ENCODE results near the gene RASA2.
"Not testable (repeated sequence)": the region's sequence is repeated elsewhere in the genome, so short reads cannot be mapped to it uniquely, and the experiment has no call there.

Gene RASA2

GRCh38 chr3:141623691-141624090, 136.9 kb downstream of the RASA2 start:
- H3K79me2 ChIP-seq (ENCODE audit: insufficient read depth, low read length): no peaks in the 10 kb centered on the region
- no peaks in the 10 kb centered on the region for H4K20me1 ChIP-seq (ENCODE audit: insufficient read depth, low read length, poor library complexity, severe bottlenecking)
- H2AFZ ChIP-seq (ENCODE audit: low read length): no peak overlapping the region
- H3K9me2 ChIP-seq (replicated peaks; ENCODE audit: low read depth, low read length): no peaks in the 10 kb centered on the region
- no peaks in the 10 kb centered on the region for H3F3A ChIP-seq (ENCODE audit: low read depth)
- H3K9me3 ChIP-seq (ENCODE audit: insufficient read depth, low read depth, low read length): 0 out of 2 replicates have a peak, but pooled peaks cover 3% of the 10 kb centered on the region
- no peak overlapping the region for H3K4me2 ChIP-seq (ENCODE audit: low read depth, low read length, poor library complexity, severe bottlenecking)
- H3K9ac ChIP-seq (ENCODE audit: low read depth, low read length, poor library complexity, severe bottlenecking): no peak overlapping the region
- H3K4me3 ChIP-seq (ENCODE audit: low read length, poor library complexity, severe bottlenecking): no peak overlapping the region
- H3K36me3 ChIP-seq (ENCODE audit: insufficient read depth, low read length): no peaks in the 10 kb centered on the region
- H3K4me1 ChIP-seq (ENCODE audit: insufficient read depth, low read length, poor library complexity, severe bottlenecking): no peaks in the 10 kb centered on the region
- no peaks in the 10 kb centered on the region for H3K27me3 ChIP-seq (ENCODE audit: insufficient read depth, low read length, poor library complexity, severe bottlenecking)
- no peak for TF ChIP-seq EZH2phosphoT487 (IDR thresholded peaks at IDR 0.05; ENCODE audit: borderline replicate concordance)
- TF ChIP-seq CTCF (conservative IDR thresholded peaks at IDR 0.05; ENCODE audit: low read length): no peak

- Histone ChIP-seq H3K9me2 (replicated peaks; ENCODE audit: low read depth, low read length) (no peaks in the 10 kb centered on the region), H4K20me1 (ENCODE audit: insufficient read depth, low read length, poor library complexity, severe bottlenecking) (no peaks in the 10 kb centered on the region), H3K4me2 (ENCODE audit: low read depth, low read length, poor library complexity, severe bottlenecking) (no peak overlapping the region), H2AFZ (ENCODE audit: low read length) (no peak overlapping the region), H3F3A (ENCODE audit: low read depth) (no peaks in the 10 kb centered on the region), H3K4me1 (ENCODE audit: insufficient read depth, low read length, poor library complexity, severe bottlenecking) (no peaks in the 10 kb centered on the region), H3K27me3 (ENCODE audit: insufficient read depth, low read length, poor library complexity, severe bottlenecking) (no peaks in the 10 kb centered on the region), H3K9me3 (ENCODE audit: insufficient read depth, low read depth, low read length) (0 out of 2 replicates have a peak, but pooled peaks cover 7% of the 10 kb centered on the region), H3K4me3 (ENCODE audit: low read length, poor library complexity, severe bottlenecking) (no peak overlapping the region), H3K9ac (ENCODE audit: low read depth, low read length, poor library complexity, severe bottlenecking) (no peak overlapping the region), H3K36me3 (ENCODE audit: insufficient read depth, low read length) (no peaks in the 10 kb centered on the region), H3K79me2 (ENCODE audit: insufficient read depth, low read length) (no peaks in the 10 kb centered on the region)
- no peak for TF ChIP-seq EZH2phosphoT487 (IDR thresholded peaks at IDR 0.05; ENCODE audit: borderline replicate concordance)
- TF ChIP-seq CTCF (conservative IDR thresholded peaks at IDR 0.05; ENCODE audit: low read length): no peak
Observed at GRCh38 chr3:141625506-141625905, 138.7 kb downstream of the RASA2 start.

GRCh38 chr3:141628334-141628733, 141.5 kb downstream of the RASA2 start:
- not testable (repeated sequence) for H3K27me3 ChIP-seq (ENCODE audit: insufficient read depth, low read length, poor library complexity, severe bottlenecking); H3K79me2 ChIP-seq (ENCODE audit: insufficient read depth, low read length); H4K20me1 ChIP-seq (ENCODE audit: insufficient read depth, low read length, poor library complexity, severe bottlenecking); H3K9me2 ChIP-seq (replicated peaks; ENCODE audit: low read depth, low read length); H3K9ac ChIP-seq (ENCODE audit: low read depth, low read length, poor library complexity, severe bottlenecking); H3K4me3 ChIP-seq (ENCODE audit: low read length, poor library complexity, severe bottlenecking); H3K4me1 ChIP-seq (ENCODE audit: insufficient read depth, low read length, poor library complexity, severe bottlenecking); H3F3A ChIP-seq (ENCODE audit: low read depth); H3K36me3 ChIP-seq (ENCODE audit: insufficient read depth, low read length); H2AFZ ChIP-seq (ENCODE audit: low read length); H3K4me2 ChIP-seq (ENCODE audit: low read depth, low read length, poor library complexity, severe bottlenecking); H3K9me3 ChIP-seq (ENCODE audit: insufficient read depth, low read depth, low read length)

GRCh38 chr3:141628868-141629441, 142.1 kb downstream of the RASA2 start:
- not testable (repeated sequence) for H3K4me2 ChIP-seq (ENCODE audit: low read depth, low read length, poor library complexity, severe bottlenecking); H3F3A ChIP-seq (ENCODE audit: low read depth); H4K20me1 ChIP-seq (ENCODE audit: insufficient read depth, low read length, poor library complexity, severe bottlenecking); H3K4me1 ChIP-seq (ENCODE audit: insufficient read depth, low read length, poor library complexity, severe bottlenecking); H3K4me3 ChIP-seq (ENCODE audit: low read length, poor library complexity, severe bottlenecking); H3K27me3 ChIP-seq (ENCODE audit: insufficient read depth, low read length, poor library complexity, severe bottlenecking); H2AFZ ChIP-seq (ENCODE audit: low read length); H3K36me3 ChIP-seq (ENCODE audit: insufficient read depth, low read length); H3K9me3 ChIP-seq (ENCODE audit: insufficient read depth, low read depth, low read length); H3K79me2 ChIP-seq (ENCODE audit: insufficient read depth, low read length); H3K9ac ChIP-seq (ENCODE audit: low read depth, low read length, poor library complexity, severe bottlenecking); H3K9me2 ChIP-seq (replicated peaks; ENCODE audit: low read depth, low read length)
